Measurements from ENCODE around the gene MIPEP.
"Not testable (repeated sequence)": the region's sequence is repeated elsewhere in the genome, so short reads cannot be mapped to it uniquely, and the experiment has no call there.

Gene MIPEP

DNA sequence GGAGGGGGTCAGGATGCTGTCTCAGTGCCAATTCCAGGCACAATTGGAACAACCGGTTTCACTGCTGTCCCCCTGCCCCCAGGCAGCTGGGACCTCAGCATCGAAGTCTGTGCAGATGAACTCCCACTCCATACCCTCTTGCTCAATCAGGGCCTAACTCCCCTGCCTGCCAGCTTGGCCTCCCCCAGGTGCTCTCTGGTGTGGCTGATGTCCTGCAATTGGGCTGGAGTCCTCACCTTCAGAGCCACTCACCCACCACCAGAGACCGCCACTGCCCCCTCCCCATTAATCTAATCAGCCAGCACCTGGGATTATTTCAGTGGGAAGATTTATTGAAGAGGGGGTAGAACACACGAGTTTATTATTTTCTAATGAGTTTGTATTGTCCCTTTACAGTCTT, 118.8 kb downstream of the MIPEP start:
- no peak for DNase-seq

DNA sequence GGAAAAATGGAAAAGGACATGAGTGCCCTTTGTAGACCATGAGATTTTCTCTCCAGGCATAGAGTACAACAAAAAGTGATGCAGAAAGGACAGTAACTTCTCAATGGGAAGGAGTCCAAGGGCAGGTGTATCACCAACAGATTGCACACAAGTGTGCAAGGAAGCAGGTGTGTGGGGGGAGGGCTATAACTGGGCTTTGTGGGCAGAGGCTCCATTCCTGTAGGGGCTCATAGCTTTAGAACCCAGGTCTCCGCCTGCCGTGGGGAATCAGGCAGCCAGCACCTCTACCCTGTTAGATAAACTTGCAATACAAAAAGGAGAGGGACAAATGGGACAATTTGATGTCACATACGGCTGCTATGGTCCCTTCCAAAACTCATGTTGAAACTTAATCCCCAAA, 119.8 kb downstream of the MIPEP start:
- no peak for DNase-seq

DNA sequence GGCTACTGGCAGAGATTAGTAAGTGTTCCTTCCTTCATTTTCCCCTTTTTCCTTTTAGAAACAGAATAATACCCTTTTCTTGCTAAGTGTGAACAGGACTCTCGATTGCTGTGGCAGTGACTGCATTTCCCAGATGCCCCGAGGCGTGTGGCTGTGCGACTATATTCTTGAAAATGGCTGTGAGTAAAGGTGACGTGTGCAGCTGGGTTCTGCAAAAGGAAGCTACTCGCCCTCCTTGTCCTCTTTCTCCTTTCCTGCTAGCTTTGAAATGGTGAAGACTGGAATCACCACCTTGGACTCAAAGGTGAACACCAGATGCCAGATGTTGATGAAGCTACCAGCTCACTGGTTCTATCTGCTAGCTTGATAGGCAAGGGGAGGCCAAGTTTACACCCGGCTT, 121.4 kb downstream of the MIPEP start:
- DNase-seq = no peak

DNA sequence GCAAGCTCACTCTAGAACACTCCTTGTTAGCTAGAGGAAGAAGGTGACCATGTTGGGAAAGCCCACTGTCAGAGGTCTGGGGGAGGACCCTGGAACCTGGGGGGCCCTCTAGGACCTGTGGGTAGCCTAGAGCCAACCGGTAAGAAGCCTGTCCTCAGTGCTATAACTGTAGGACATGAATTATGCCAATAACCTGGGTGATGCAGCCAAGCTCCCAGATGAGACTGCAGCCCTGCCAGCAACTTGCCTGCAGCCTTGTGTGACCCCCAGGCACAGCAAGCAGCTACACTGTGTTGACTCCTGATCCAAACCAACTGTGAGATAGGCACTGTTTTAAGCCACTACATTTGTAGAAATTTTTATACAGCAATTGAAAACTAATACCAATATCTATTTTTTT, 122.3 kb downstream of the MIPEP start:
- DNase-seq = no peak

DNA sequence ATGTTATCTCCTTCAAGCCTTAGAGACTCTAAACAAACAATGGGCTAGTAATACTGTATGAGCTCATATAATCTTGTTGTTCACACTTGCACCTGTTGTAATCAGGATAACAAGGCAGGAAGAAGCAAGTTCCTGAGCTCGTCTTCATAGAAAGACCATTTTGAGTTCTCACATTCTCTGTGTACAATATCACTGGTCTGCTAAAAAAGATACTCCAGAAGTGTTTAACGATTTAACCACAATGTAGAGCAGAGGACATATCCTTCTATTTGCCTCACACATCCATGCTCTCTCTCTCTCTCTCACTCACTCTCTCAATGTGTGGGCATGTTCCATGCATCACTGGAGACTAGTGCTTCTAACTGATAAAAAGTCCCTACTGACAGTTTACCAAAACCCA, 122.9 kb downstream of the MIPEP start:
- no peak for DNase-seq

DNA sequence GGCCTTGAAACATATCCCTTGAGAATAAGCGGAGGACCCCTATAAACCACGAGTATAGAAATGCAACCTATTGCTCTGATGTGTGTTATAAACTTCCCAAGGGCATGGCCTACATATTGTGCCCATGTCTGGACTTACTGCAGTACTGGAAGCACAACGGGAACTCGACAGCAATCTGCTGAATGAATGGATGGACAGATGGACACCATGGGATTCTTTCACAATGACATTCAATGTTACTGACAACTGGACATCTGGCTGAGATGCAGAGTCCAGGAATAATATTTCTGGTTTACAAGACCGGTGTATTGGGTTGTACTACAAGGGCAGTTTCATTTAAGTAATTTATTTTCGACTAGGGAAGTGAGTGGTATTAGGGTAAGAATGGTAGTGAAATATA, 123.7 kb downstream of the MIPEP start:
- no peak for DNase-seq

DNA sequence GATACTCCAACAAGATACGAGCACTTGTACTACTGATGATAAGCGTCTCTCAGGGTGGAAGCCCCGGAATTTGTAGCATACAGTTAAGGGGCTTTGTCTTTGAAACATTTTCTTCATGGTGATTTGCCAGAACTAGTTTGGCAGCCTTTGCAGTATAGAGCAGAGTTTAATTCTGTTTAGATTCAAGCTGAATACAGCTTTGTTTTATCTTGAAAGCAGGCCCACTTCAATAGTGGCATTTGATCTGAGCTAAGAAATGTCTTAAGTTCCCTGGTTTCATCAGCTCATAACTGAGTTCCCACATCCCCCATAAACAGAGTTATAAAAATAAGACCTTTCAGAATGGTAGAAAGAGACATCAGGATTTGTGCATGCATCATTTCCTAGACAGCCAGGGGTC, 125.9 kb downstream of the MIPEP start:
- no peak for DNase-seq

DNA sequence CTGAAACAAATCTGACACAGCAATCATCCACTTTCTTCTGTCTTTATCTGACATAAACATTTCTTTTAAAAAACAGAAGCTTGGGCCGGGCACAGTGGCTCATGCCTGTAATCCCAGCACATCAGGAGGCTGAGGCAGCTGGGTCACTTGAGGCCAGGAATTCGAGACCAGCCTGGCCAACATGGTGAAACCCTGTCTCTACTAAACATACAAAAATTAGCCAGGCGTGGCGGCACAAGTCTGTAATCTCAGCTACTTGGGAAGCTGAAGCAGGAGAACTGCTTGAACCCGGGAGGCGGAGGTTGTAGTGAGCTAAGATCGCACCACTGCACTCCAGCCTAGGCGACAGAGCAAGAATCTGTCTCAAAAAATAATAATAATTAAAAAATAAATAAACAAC, 127.4 kb downstream of the MIPEP start:
- not testable (repeated sequence) for DNase-seq

DNA sequence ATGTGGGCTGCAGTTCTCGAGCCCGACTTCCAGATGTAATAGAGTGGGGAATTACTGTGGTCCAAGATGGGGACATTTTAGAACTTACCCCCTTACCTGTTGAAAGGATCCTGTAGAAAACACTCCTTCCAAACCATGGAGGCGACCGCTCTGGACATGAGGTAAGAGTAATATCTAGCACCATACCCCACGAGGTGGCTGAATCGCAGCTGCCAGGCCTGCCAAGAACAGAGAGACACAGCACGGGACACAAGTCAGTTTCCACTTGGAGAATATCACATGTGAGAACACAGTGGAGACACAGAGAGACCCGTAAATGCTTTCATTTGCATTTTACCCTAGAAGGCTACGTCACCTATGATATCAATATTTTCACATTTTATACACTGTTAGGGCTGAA, 129.2 kb downstream of the MIPEP start:
- DNase-seq = no peak

DNA sequence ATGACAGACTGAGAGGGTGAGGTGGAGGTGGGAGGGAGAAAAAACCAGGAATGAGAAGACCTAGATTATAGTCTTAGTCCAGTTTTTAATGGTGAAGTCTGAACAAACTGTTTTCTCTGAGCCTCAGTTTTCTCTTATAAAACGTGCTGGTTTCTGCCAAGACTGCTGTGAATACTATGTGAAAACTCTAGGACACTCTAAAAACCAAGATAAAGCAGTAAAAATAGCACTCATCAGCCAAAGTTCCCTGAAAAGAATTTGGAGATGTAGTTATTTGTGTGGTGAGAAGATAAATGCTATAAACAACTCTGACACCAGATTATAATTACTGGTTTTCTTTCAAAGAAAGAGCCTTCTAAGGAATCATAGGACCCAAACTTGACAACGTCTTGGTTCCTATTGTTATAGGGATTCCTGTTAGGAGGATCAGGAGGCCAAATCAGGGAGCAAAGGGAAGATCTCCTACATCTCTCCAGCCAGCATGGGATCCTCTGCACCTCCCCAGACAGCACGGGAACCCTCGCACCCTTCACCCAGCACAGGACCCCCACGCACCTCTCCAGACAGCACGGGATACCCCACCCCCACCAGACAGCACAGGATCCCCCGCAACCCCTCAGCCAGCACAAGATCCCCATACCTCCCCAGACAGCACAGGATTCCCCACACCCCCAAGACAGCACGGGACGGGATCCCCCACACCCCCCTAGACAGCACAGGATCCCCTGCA, 130.2 kb downstream of the MIPEP start:
- DNase-seq = no peak

DNA sequence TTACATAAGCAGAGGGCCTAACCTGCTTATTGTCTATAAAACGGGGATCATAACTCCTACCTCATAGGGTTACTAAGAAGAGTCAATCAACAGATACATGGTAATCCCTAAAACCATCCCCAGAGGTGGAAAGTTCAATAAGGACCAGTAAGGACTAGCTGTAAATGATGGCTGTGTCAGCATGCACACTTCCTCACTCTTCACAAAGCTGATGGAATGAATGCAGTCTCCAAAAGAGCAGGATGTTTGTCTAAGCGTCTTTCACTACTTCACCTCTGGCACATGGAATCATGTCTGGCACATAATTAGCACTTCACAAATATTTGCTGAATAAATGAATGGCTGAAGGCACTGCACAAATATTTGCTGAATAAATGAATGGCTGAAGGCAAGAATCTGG, 134.2 kb downstream of the MIPEP start:
- no peak for DNase-seq

DNA sequence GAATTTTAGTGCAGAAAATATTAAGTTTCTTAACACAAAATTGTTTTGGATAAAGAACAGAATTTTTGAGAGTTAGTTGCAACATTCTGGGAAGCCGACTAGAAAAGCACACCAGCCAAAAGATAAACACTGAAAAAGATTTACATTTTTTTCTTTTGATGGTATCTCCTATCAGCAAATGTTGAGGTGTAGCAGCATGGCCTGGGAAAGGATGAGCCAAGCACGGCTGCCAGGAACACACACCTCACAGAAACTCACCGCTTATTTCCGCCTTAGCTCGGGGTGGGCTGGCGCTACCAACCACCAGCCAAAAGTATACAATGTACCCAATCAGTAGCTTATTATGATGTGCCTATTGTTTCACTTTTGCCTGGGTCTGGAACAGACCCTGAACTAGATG, 134.7 kb downstream of the MIPEP start:
- DNase-seq = no peak

DNA sequence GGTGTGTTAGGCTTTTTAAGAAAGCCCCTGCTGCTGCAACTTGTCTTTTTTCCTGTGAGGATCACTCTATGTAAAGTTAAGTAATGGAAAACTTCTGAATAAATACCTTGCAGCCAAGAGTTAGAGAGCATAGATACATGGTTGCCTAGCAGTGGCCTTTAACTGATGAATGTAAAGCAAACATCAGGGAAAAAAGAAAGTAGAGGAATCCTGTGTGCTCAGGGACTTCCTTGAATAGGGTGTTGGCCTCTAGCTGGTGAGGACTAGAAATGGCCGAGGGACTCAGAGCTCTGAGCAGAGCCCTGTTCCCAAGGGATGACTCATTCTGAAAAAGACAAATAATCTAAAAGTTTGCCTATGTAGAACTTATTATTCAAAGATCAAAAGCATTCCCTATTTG, 135.7 kb downstream of the MIPEP start:
- no peak for DNase-seq

DNA sequence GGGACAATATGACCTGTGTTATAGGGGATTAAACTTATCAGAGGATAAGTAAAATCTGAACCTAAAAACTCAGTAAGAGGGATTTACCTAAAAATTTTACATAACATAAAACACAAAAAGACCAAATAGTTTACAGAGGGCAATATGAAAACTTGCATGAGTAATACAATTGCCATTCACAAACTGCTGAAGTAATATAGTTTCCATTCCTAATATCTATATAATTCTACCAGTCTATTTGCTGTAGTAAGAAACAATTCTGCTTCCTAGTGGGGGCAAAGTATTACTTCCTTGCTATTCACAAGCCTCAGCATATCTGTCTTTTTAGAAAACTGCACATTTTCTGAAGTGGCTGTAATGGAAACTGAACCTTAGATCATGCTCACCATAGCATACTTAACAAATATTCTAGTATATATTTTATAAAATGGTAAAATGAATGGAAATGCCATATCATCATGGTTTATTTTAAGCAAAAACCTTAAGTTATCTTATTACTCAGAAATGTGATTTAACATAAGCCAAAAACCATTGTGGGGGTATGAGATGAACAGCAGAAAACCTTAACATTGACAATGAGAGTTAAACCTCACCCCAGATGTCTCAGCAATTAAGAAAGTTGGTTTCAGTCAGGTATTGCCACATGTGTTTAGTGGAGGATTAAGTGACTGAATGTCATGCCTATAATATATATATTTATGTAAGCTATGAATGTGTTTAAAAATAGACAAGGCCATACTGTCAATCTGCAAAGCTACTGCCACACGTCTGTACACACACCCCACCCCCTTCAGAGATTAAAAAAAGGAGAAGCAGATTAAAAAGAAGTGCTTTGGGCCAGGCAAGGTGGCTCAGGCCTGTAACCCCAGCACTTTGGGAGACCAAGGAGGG, 136.8 kb downstream of the MIPEP start:
- no peak for DNase-seq

DNA sequence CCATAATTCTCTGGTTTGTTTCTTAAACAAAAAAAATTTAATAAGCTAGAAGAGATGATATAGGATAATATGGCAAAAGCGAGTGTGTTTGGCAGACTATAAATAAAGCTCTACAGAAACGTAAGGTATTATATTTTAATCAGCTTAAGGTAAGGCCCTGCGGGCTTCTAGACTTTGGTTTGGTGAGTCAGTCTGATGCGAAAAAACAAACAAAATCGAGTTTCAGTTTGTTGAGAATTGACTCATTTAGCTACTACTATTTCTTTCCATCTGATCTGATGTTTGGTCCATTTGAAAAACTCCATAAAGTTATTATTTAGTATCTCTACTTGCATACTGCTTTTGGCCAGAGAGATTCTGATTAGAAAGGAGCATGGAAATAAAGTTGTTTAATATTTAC, 138.0 kb downstream of the MIPEP start:
- DNase-seq = no peak

DNA sequence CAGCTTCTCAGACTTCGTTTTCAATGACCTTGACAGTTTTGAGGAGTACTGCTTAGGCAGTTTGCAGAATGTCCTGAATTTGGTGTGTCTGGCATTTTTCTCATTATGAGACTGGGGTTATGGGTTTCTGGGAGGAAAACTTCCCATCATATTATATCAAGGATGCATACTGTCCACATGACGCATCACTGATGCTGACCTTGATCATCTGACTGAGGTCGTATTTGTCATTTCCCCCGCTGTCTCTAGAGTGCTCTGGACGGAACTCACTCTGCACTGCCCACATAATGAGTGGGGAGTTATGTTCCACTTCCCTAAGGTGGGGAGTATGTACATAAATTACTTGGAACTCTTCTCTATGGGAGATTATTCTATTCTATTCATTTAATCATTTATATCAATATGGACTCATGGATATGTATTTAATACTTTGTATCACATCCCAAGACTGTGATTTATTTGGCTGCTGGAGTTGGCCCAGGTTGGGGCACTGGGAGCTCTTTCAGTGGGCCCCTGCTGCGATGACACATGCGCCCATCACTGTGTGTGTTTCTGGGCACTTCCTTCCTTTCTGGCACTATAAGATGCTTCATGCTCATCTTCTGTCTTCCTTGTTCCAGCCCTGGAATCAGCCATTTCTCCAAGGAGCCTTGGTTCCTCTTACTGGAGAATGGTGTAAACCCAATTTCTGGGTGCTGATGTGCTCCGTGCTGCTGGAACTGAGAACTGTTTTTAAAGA, 138.6 kb downstream of the MIPEP start:
- no peak for DNase-seq

DNA sequence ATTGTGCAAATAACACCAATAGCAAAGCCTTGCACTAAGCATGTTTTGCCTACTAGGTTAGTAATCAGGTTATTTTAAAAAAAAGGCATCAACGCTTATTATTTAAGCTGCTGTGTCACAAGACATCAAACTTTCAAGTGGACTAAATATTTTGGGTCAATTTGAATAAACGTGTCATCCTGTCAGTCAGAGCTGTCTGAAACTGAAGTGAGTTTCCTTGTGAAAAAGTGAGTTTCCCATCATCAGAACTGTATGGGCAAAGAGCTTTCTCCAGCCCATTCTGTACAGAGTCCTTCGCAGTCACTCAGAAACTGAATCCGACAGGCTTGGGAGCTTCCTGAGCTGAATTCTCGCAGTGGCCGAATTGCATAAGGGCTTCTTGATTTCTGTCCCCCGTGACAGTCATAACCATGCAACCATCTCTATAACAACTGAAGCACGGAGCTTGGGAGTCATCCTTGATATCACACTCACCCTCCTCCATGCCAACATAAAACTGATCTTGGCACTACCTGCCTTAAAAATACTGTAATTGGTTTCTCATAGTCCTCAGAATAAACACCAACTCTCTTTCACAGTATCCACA, 139.8 kb downstream of the MIPEP start:
- DNase-seq = no peak

DNA sequence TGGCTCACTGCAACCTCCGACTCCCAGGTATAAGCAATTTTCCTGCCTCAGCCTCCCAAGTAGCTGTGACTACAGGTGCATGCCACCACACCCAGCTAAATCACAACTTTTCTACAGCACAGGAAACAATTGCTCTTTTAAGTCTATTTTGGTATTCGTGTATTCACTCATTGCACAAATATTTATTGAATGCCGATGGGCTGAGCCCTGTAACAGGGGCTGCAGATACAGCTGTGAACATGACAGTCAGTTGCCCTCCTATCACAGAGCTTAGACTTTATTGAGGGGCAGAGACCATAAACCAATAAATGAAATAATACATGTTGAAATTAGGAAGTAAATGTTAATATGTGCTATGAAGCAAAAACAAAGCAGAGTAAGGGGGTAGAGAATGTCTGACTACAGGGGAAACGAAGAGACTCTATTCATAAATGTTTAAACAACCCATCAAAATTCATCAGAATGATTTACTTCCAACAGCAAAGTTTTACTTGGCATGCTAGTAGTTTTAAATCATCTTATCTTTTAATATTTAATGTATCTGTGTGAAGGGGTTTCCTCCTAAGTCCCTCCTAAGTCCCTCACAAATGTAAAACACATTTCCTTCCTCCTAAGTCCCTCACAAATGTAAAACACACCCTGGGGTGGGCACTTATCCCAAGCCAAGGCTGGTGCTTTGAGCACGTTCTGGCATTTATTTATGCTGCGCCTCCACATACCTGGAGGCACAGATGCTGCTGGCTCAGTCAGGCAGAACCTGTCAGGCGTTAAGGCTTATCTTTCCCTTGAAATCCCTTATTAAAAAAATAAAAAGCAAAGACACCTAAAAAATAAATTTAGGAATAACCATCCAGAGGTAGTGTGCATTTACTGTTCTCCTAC, 140.8 kb downstream of the MIPEP start:
- DNase-seq = no peak

DNA sequence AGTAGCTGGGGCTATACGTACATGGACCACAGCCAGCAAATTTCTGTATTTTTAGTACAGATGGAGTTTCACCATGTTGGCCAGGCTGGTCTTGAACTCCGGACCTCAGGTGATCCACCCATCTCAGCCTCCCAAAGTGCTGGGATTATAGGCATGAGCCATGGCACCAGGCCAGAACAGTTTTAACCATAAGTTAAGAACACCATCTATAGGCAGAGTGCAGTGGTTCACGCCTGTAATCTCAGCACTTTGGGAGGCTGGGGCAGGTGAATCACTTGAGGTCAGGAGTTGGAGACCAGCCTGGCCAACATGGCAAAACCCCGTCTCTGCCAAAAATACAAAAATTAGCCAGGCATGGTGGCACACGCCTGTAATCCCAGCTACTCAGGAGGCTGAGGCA, 143.1 kb downstream of the MIPEP start:
- not testable (repeated sequence) for DNase-seq

DNA sequence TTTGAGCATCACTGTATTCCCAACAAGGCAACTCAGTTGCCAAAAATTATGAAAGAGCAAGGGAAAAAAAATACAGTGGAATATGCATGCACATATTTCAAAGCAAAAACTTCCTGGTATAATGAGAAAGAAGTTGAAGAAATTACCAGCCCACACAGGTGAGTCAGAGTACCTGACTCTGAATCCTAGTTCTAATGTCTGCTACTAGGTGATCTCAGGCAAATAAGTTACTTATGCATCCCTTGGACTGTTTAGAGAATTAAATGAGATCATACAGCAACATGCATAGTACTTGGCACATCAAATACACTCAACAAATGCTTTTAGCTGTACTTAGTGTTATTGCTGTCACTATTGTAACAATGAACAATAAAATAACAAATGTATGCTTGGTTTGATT, 144.9 kb downstream of the MIPEP start:
- DNase-seq = no peak

DNA sequence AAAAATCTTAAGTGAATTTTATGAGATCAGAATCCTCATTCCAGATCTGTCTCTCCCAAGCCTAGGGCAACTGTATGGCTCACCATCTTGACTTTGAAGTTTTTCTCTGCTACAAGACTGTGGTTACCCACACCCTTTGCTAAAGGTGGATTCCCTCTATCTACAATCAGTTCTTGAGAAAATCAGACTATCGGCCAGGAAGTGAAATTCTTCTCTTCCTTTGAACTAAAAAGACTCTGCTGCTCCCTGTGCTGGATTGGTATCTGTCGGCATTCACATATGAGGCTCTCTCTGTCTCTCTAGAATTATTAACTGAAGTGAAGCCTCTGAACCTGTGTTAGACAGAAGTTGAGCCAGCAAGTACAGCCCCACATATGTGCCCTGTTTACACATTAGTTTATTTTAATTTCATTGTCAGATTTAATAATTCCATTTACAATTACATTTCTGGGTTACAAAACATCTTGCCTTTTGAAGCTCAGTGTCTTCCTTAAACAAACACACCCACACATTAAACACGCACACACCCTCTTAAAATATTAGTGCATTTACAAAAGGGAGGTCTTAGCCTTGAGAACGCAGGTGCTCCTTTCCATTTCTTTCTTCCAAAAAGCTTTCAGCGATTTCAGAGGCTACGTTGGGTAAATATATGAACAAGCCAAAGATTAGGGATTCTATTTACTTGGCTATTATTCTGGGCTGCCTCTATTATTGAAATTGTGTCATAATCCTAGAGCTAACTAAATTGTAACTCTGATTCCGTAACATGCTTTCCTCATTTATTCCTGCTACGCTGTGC, 145.7 kb downstream of the MIPEP start:
- no peak for DNase-seq
